ENCODE data around the gene KHK.

KHK gene

DNA sequence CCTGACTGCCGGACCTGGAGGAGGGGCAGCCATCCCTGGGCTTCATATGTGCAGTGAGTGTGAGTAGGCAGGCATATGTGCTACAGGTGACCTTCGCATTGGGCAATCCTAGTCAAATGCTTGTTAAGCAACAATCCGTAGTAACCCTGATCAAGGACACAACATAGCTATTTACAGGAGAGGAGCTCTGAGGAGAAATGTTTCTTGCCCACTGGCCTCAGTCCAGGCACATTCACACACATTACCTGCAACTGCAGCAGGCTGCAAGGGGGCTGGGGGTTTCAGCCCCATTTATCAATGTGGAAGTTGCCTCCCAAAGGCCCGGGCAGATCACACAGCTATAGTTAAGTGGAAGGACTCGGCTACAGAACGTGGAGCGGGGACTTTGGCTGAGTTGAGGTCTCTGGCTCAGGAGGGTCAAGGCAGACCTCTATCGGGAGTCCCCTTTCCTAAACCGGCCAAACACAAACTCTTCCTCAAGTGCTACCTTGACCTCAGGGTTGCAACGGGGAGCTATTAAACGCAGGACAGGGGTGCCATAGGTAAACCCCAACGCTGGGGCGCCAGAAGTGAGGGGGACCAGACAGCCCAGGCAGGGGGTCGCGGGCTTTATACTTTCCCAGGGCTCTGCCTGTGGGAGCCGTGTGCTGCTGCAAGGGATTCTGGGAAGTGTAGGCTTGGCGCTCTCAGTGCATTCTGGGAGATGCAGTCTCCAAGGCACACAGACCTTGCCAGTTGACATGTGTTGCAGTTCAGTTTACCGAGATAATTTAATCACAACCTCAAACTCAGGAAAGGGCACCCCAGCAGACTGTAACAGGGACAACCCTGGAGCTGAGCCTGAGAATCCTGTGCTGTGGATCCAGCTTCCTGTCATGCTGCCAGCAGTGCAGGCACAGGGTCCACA, 9.4 kb downstream of the KHK start:
- peak overlapping the region; percentile 5; the same call in 1 of the 2 replicates for H3K27ac ChIP-seq
- TF ChIP-seq ZFX (IDR thresholded peaks at IDR 0.05) = no peak

GRCh38 chr2:27096748-27097297, 10.3 kb downstream of the KHK start:
- H3K27ac ChIP-seq = 0 out of 2 replicates have a peak overlapping the region, but pooled peaks have one; percentile 5
- TF ChIP-seq ZFX (IDR thresholded peaks at IDR 0.05) (no peak), CTCF (conservative IDR thresholded peaks at IDR 0.05) (no peak)

DNA sequence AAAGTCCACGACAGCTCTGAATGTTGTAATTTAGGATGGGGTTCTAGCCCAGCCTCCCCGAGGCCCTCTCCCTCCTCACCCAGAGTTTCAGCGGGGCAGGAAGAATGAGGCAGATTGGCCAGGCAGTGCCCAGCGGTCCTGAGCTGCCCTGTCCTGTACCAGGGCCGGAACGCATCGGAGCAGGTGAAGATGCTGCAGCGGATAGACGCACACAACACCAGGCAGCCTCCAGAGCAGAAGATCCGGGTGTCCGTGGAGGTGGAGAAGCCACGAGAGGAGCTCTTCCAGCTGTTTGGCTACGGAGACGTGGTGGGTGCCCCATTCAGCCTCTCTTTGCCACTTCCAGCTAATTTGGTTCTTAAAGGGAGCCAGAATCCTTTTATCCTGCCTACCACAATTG, 10.8 kb downstream of the KHK start:
- TF ChIP-seq ZFX (IDR thresholded peaks at IDR 0.05) (no peak), CTCF (conservative IDR thresholded peaks at IDR 0.05) (no peak)
- no peak overlapping the region for H3K27ac ChIP-seq

DNA sequence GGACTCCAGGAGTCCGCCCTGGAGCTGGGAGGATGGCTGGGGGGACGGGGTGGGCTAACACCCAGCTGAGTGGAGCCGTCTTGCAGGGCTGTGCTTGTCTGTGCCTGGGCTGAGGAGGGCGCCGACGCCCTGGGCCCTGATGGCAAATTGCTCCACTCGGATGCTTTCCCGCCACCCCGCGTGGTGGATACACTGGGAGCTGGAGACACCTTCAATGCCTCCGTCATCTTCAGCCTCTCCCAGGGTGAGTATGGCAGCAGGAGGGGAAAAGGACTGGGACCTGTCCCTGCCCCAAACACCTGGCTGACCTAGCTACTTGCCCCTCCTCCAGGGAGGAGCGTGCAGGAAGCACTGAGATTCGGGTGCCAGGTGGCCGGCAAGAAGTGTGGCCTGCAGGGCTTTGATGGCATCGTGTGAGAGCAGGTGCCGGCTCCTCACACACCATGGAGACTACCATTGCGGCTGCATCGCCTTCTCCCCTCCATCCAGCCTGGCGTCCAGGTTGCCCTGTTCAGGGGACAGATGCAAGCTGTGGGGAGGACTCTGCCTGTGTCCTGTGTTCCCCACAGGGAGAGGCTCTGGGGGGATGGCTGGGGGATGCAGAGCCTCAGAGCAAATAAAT, 12.9 kb downstream of the KHK start:
- no peak overlapping the region for H3K27ac ChIP-seq
- TF ChIP-seq CTCF (conservative IDR thresholded peaks at IDR 0.05) = no peak

DNA sequence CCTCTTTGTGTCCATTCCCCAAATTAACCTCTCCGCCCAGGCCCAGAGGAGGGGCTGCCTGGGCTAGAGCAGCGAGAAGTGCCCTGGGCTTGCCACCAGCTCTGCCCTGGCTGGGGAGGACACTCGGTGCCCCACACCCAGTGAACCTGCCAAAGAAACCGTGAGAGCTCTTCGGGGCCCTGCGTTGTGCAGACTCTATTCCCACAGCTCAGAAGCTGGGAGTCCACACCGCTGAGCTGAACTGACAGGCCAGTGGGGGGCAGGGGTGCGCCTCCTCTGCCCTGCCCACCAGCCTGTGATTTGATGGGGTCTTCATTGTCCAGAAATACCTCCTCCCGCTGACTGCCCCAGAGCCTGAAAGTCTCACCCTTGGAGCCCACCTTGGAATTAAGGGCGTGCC, 13.5 kb downstream of the KHK start:
- H3K27ac ChIP-seq = no peak overlapping the region
- no peak for TF ChIP-seq ZFX (IDR thresholded peaks at IDR 0.05)
- TF ChIP-seq CTCF (conservative IDR thresholded peaks at IDR 0.05) = no peak

- TF ChIP-seq ZFX (IDR thresholded peaks at IDR 0.05) (no peak), CTCF (conservative IDR thresholded peaks at IDR 0.05) (no peak)
- no peak overlapping the region for H3K27ac ChIP-seq
These were observed 15.8 kb downstream of the KHK start for GRCh38 chr2:27102329-27102728.

DNA sequence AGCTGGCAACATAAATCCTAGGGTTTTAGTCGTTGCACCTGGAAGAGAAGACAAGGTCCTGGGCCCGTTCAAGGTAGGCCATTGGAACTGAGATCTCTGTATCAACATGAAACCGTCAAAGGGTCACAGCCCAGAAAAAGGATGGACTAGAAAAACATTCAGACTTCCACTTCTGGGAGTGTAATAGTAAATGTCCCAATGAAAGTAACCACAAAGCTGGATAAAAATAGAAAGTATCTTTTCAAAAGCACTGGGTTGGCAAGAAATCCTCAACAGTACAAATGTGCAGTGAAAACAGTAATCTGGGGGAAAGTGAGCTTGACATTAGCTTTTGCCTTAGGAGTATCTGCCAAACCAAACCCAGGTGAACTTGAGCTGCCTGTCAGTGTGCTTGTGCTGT, 19.4 kb downstream of the KHK start:
- TF ChIP-seq ZFX (IDR thresholded peaks at IDR 0.05) (no peak), CTCF (conservative IDR thresholded peaks at IDR 0.05) (no peak)
- no peak overlapping the region for H3K27ac ChIP-seq

All from C4-2B (cell line).